VCaP (cell line): Measurements from ENCODE around the gene PTDSS2.

Experiments
- H3K27ac ChIP-seq: fragments of 450-650 bp; 2 replicates; pipeline ENCODE4 v1.5.1; 2017
- CTCF ChIP-seq: fragments of 450-650 bp; conservative IDR thresholded peaks from 2 replicates; pipeline ENCODE4 v1.5.1; 2017; ENCODE audit warnings: mild to moderate bottlenecking, moderate library complexity

The PTDSS2 gene

GRCh38 chr11:452203-452744 is 2.2 kb downstream of the PTDSS2 start:
- no peak overlapping the region; the same call in 1 of the 2 replicates for H3K27ac ChIP-seq
- TF ChIP-seq CTCF = no peak

GRCh38 chr11:452916-453527 is 2.9 kb downstream of the PTDSS2 start:
- no peak overlapping the region for H3K27ac ChIP-seq
- no peak for TF ChIP-seq CTCF

GRCh38 chr11:453564-453963 is 3.5 kb downstream of the PTDSS2 start:
- H3K27ac ChIP-seq = no peak overlapping the region
- no peak for TF ChIP-seq CTCF

- no peak for TF ChIP-seq CTCF
- H3K27ac ChIP-seq = no peak overlapping the region
Observed at GRCh38 chr11:454043-454442, 4.0 kb downstream of the PTDSS2 start.

- no peak overlapping the region for H3K27ac ChIP-seq
- TF ChIP-seq CTCF = no peak
Observed at GRCh38 chr11:454801-455565, 4.9 kb downstream of the PTDSS2 start.

GRCh38 chr11:455566-456147 is 5.6 kb downstream of the PTDSS2 start:
- H3K27ac ChIP-seq = no peak overlapping the region

More at GRCh38 chr11:455566-456147, 5.6 kb downstream of the PTDSS2 start:
- no peak for TF ChIP-seq CTCF
